Keratinocyte (primary cell): ENCODE results near the gene LY86.

ENCODE experiments used
- EZH2 ChIP-seq: IDR thresholded peaks from one replicate; pipeline ENCODE4 v1.6.1; 2012; ENCODE audit warnings: inconsistent platforms, mild to moderate bottlenecking, low read length, moderate library complexity
- TF ChIP-seq, protein P1 (sequence below), 3 experiments: IDR thresholded peaks in 1 of 3; conservative IDR thresholded peaks in 1 of 3; optimal IDR thresholded peaks in 1 of 3; 2 replicates in 2 of 3; 3 replicates in 1 of 3; pipeline versions ENCODE3 to v1.5.1; 2011; ENCODE audit warnings: low read length in 3 of 3, mild to moderate bottlenecking in 3 of 3, moderate library complexity in 2 of 3, control low read depth in 1 of 3, inconsistent platforms in 1 of 3; ENCODE audit not compliant: insufficient read depth in 2 of 3; ENCODE audit errors: extremely low read depth in 1 of 3

DNA sequence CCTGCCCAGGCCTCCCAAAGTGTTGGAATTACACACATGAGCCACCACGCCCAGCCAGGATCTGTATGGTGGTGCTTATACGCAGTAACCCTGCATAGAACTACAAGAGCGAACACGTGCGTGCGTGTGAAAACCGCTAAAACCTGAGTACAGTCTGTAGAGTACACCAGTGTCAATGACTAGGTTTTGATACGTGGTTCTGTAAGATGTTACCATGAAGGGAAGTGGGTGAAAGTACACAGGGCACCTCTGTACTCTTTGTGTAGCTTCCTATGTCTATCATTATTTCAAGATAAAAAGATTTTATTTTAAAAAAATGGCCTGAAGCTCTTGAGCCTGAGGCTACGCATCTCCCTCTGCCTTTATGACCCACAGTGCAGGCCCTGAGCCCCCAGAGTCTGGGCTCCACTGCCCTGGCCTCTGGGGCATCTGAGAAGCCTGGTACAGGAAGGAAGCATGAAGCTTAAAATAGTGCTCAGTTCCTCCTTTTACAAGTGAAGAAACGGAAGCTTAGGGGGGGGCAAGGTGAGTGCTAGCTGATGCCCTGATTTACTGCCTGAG, 21.6 kb downstream of the LY86 start:
- TF ChIP-seq, protein P1, sequence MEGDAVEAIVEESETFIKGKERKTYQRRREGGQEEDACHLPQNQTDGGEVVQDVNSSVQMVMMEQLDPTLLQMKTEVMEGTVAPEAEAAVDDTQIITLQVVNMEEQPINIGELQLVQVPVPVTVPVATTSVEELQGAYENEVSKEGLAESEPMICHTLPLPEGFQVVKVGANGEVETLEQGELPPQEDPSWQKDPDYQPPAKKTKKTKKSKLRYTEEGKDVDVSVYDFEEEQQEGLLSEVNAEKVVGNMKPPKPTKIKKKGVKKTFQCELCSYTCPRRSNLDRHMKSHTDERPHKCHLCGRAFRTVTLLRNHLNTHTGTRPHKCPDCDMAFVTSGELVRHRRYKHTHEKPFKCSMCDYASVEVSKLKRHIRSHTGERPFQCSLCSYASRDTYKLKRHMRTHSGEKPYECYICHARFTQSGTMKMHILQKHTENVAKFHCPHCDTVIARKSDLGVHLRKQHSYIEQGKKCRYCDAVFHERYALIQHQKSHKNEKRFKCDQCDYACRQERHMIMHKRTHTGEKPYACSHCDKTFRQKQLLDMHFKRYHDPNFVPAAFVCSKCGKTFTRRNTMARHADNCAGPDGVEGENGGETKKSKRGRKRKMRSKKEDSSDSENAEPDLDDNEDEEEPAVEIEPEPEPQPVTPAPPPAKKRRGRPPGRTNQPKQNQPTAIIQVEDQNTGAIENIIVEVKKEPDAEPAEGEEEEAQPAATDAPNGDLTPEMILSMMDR (optimal IDR thresholded peaks at IDR 0.05 in 1 of 3, IDR thresholded peaks at IDR 0.05 in 1 of 3, conservative IDR thresholded peaks at IDR 0.05 in 1 of 3; ENCODE audit: extremely low read depth in 1 of 3, insufficient read depth in 2 of 3, low read length in 3 of 3) = no peak
- TF ChIP-seq EZH2 = no peak
